ENCODE data around the gene ASS1.

DNA sequence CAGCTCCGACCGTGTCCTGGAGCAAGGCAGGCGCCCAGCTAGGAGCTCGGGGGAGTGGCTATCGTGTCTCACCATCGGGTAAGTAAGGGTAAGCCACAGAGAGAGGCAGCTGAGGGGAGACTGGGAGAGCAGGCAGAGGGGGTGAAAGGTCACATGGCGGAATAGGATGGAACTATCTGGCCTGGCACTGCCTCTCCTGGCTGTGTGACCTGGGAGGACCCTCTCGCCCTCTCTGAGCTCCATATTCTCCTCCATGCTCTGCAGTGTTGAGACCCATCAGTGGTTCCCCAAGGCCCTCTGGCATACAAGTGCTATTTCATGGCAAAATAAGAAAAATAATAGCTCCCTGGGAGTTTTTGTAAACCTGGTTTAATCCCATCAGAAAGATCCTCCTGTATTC is 43.9 kb upstream of the ASS1 start:
- TF ChIP-seq ETV6 (CRISPR knock-in tag; conservative IDR thresholded peaks at IDR 0.05) (no peak), MIER3 (CRISPR knock-in tag; IDR thresholded peaks at IDR 0.05; ENCODE audit: borderline replicate concordance) (no peak), ZFP1 (CRISPR knock-in tag; IDR thresholded peaks at IDR 0.05) (no peak), ZFX (CRISPR knock-in tag; IDR thresholded peaks at IDR 0.05; ENCODE audit: low read depth) (no peak)
- TF ChIP-seq, protein P1, sequence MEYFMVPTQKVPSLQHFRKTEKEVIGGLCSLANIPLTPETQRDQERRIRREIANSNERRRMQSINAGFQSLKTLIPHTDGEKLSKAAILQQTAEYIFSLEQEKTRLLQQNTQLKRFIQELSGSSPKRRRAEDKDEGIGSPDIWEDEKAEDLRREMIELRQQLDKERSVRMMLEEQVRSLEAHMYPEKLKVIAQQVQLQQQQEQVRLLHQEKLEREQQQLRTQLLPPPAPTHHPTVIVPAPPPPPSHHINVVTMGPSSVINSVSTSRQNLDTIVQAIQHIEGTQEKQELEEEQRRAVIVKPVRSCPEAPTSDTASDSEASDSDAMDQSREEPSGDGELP (IDR thresholded peaks at IDR 0.05; ENCODE audit: borderline replicate concordance, low read depth), result no peak
- TF ChIP-seq, protein P2, sequence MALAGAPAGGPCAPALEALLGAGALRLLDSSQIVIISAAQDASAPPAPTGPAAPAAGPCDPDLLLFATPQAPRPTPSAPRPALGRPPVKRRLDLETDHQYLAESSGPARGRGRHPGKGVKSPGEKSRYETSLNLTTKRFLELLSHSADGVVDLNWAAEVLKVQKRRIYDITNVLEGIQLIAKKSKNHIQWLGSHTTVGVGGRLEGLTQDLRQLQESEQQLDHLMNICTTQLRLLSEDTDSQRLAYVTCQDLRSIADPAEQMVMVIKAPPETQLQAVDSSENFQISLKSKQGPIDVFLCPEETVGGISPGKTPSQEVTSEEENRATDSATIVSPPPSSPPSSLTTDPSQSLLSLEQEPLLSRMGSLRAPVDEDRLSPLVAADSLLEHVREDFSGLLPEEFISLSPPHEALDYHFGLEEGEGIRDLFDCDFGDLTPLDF (CRISPR knock-in tag; IDR thresholded peaks at IDR 0.05), result no peak

Data from HepG2 (cell line).